SK-N-SH (cell line): Measurements from ENCODE around the gene GYPE.
"Not testable (repeated sequence)": the region's sequence is repeated elsewhere in the genome, so short reads cannot be mapped to it uniquely, and the experiment has no call there.

Experiments used
- CTCF ChIP-seq: fragments of 200-600 bp; sonication (generic); IDR thresholded peaks from 2 replicates; pipeline ENCODE4 v1.6.1; 2017; ENCODE audit warnings: antibody characterized with exemption, mild to moderate bottlenecking, moderate library complexity
- EP300 ChIP-seq, 2 experiments: IDR thresholded peaks; 2 replicates each; pipeline versions ENCODE4 v1.4.0 to v1.6.1; 2012; ENCODE audit warnings: borderline replicate concordance in 1 of 2, low read depth in 1 of 2, low read length in 1 of 2
- EZH2phosphoT487 ChIP-seq: fragments of 200-600 bp; sonication (generic); IDR thresholded peaks from 2 replicates; pipeline ENCODE4 v1.6.1; 2017; ENCODE audit warnings: low read depth, mixed run types, mild to moderate bottlenecking, antibody characterized with exemption, moderate library complexity, borderline replicate concordance
- FOXM1 ChIP-seq: IDR thresholded peaks from 2 replicates; pipeline ENCODE4 v1.4.0; 2012; ENCODE audit warnings: low read depth, mild to moderate bottlenecking
- GATA2 ChIP-seq: sonication (generic); formaldehyde crosslinking; IDR thresholded peaks from 2 replicates; pipeline ENCODE4 v1.5.0; 2020; ENCODE audit warnings: mild to moderate bottlenecking, missing genetic modification reagents
- JUND ChIP-seq: IDR thresholded peaks from 2 replicates; pipeline ENCODE4 v1.4.0; 2012
- MAX ChIP-seq: IDR thresholded peaks from 2 replicates; pipeline ENCODE4 v1.4.0; 2012; ENCODE audit warnings: low read depth
- POLR2AphosphoS5 ChIP-seq: IDR thresholded peaks from 2 replicates; pipeline ENCODE4 v1.6.1; 2012; ENCODE audit warnings: low read depth, low read length
- REST ChIP-seq: IDR thresholded peaks from 2 replicates; pipeline ENCODE4 v1.6.1; 2012; ENCODE audit warnings: mild to moderate bottlenecking, low read depth, low read length, moderate library complexity
- SIN3A ChIP-seq: IDR thresholded peaks from 2 replicates; pipeline ENCODE4 v1.6.1; 2012; ENCODE audit warnings: low read depth, mild to moderate bottlenecking, low read length, moderate library complexity, borderline replicate concordance
- TAF1 ChIP-seq: IDR thresholded peaks from 2 replicates; pipeline ENCODE4 v1.6.1; 2012; ENCODE audit warnings: low read depth, mild to moderate bottlenecking, low read length, moderate library complexity, borderline replicate concordance
- TEAD4 ChIP-seq: IDR thresholded peaks from 2 replicates; pipeline ENCODE4 v1.4.0; 2012; ENCODE audit warnings: mild to moderate bottlenecking, borderline replicate concordance; ENCODE audit not compliant: insufficient read depth
- YY1 ChIP-seq: IDR thresholded peaks from 2 replicates; pipeline ENCODE4 v1.4.0; 2012; ENCODE audit warnings: low read depth, mild to moderate bottlenecking

GRCh38 chr4:143888189-143888588 lies 17.2 kb downstream of the GYPE start:
- TF ChIP-seq CTCF; TAF1; FOXM1; JUND; YY1; MAX; REST; POLR2AphosphoS5; GATA2 (CRISPR knock-in tag); TEAD4; EP300 (IDR thresholded peaks at IDR 0.05; ENCODE audit: borderline replicate concordance in 1 of 2, low read depth in 1 of 2, low read length in 1 of 2); SIN3A; EZH2phosphoT487: not testable (repeated sequence)
